ENCODE measurements around the gene LRP2BP.
"Not testable (repeated sequence)": the region's sequence is repeated elsewhere in the genome, so short reads cannot be mapped to it uniquely, and the experiment has no call there.

GRCh38 chr4:185317462-185317861 is 78.3 kb downstream of the LRP2BP start:
- TF ChIP-seq, protein P1, sequence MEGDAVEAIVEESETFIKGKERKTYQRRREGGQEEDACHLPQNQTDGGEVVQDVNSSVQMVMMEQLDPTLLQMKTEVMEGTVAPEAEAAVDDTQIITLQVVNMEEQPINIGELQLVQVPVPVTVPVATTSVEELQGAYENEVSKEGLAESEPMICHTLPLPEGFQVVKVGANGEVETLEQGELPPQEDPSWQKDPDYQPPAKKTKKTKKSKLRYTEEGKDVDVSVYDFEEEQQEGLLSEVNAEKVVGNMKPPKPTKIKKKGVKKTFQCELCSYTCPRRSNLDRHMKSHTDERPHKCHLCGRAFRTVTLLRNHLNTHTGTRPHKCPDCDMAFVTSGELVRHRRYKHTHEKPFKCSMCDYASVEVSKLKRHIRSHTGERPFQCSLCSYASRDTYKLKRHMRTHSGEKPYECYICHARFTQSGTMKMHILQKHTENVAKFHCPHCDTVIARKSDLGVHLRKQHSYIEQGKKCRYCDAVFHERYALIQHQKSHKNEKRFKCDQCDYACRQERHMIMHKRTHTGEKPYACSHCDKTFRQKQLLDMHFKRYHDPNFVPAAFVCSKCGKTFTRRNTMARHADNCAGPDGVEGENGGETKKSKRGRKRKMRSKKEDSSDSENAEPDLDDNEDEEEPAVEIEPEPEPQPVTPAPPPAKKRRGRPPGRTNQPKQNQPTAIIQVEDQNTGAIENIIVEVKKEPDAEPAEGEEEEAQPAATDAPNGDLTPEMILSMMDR (conservative IDR thresholded peaks at IDR 0.05), result not testable (repeated sequence)
- not testable (repeated sequence) for TF ChIP-seq ZFX (IDR thresholded peaks at IDR 0.05)

Data from C4-2B (cell line).